NCI-H345 (cell line): ENCODE results near the gene ACVR2B.
"Not testable (repeated sequence)": the region's sequence is repeated elsewhere in the genome, so short reads cannot be mapped to it uniquely, and the experiment has no call there.

Experiments used
- DNase-seq: peaks from one replicate; lab custom pipeline; 2025; lab: John Stamatoyannopoulos, UW

ACVR2B gene

GRCh38 chr3:38453075-38453912, at the start of gene ACVR2B:
Gene ACVR2B, plus strand, starts transcription at chr3:38453890. Its CDS starts 433 bp downstream, at chr3:38454323.
- peak; percentile 83 for DNase-seq

- DNase-seq: no peak
These were observed 49.4 kb upstream of the ACVR2B start for GRCh38 chr3:38404286-38404685.

DNA sequence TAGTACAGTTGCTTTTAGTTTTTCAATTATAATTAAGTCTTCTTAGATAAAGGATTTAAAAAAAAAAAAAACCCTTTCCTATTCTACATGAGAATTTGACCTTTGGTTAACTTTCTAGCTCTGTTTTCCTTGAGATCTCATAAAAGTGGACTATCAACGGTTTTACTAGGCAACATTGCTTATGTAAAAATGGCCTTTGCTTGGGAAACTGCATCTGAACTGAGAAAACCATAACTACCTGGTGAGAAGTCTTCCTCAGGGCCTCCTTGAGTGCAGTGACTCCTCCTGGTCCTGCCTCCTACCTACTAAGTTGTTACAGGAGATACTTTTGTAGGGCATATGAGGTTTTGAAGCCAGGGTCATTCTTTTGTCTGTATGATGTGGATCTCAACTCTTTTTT, 42.1 kb upstream of the ACVR2B start:
- no peak for DNase-seq

DNA sequence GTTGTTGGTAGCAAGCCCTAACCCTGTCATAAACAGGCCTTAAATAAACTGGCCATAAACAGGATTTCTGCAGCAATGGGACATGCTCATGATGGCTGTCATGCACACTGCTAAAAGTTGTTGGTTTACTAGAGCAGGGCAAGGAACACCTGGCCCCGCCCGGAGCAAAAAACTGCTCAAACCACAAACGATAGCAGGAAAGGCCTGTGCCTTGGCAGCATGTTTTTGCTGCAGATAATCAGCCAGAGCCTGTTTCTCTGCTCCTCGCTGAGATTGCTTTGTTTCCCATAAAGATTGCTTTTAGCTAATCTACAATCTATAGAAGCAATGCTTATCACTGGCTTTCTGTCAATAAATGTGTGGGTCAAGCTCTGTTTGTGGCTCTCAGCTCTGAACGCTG, 32.9 kb upstream of the ACVR2B start:
- not testable (repeated sequence) for DNase-seq

- DNase-seq: no peak
These were observed 31.9 kb upstream of the ACVR2B start for GRCh38 chr3:38421679-38422336.

GRCh38 chr3:38426798-38427426, 26.8 kb upstream of the ACVR2B start:
- not testable (repeated sequence) for DNase-seq

DNA sequence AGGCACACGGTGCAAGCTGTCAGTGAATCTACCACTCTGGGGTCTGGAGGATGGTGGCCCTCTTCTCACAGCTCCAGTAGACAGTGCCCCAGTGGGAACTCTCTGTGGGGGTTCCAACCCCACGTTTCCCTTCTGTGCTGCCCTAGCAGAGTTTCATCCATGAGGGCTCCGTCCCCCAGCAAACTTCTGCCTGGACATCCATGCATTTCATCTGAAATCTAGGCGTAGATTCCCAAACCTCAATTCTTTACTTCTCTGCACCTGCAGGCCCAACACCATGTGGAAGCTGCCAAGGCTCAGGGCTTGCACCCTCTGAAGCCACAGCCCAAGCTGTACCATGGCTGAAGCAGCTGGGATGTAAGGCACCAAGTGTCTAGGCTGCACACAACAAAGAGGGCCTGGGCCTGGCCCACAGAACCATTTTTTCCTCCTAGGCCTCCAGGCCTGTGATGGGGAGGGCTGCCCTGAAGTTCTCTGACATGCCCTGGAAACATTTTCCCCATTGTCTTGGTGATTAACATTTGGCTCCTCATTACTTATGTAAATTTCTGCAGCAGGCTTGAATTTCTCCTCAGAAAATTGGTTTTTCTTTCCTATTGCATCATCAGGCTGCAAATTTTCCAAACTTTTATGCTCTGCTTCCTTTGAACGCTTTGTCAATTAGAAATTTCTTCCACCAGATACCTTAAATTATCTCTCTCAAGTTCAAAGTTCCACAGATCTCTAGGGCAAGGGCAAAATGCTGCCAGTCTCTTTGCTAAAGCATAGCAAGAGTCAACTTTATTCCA, 20.6 kb upstream of the ACVR2B start:
- not testable (repeated sequence) for DNase-seq

DNA sequence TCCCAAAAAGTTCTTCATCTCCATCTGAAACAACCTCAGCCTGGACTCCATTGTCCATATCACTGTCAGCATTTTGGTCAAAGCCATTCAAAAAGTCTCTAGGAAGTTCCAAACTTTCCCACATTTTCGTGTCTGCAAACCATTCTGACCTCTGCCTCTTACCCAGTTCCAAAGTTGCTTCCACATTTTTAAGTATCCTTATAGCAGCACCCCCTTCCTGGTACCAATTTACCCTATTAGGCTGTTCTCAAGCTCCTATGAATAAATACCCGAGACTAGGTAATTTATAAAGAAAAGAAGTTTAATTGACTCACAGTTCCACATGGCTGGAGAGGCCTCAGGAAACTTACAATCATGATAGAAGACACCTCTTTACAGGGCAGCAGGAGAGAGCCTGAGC, 20.0 kb upstream of the ACVR2B start:
- not testable (repeated sequence) for DNase-seq

DNA sequence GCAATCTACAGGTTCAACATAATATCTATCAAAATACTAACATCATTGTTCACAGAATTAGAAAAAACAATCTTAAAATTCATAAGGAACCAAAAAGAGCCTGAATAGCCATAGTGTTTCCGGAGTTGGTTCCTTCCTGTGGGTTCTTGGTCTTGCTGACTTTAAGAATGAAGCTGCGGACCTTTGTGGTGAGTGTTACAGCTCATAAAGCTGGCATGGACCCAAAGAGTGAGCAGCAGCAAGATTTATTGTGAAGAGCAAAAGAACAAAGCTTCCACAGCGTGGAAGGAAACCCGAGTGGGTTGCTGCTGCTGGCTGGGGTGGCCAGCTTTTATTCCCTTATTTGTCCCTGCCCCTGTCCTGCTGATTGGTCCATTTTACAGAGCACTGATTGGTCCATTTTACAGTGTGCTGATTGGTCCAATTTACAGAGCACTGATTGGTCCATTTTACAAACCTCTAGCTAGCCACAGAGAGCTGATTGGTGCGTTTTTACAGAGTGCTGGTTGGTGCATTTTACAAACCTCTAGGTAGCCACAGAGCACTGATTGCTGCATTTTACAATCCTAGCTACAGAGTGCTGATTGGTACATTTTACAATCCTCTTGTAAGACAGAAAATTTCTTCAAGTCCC, 15.1 kb upstream of the ACVR2B start:
- not testable (repeated sequence) for DNase-seq

DNA sequence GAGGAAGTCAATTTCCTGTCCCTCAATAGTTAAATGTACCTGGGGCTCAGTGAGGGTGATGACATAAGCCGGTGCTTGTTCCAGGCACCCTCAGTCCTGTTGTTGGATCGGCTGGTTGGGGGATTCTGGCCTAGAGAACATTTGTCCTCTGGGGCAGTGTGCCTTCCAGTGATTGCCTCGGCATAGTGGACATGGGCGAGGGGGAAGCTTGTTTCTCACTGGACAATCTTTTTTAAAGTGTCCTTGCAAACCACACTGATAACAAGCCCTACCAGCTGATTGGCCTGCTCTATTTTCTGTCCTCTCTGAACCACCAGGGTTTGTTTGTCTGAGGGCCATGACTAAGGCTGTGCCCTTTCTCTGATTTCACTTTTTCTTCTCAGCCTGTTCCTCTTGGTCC, 10.5 kb upstream of the ACVR2B start:
- not testable (repeated sequence) for DNase-seq

DNA sequence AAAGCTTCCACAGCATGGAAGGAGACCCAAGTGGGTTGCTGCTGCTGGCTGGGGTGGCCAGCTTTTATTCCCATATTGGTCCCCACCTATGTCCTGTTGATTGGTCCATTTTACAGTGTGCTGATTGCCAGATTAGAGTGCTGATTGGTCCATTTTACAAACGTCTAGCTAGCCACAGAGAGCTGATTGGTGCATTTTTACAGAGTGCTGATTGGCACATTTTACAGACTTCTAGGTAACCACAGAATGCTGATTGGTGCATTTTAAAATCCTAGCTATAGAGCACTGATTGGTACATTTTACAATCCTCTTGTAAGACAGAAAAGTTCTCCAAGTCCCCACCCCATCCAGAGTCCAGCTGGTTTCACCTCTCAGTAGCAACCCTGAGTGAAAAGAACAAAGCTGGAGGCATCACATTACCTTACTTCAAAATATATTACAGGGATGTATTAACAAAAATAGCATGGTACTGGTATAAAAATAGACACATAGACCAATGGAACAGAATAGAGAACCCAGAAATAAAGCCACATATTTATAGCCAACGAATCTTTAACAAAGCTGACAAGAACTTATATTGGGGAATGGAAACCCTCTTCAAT, 7.5 kb upstream of the ACVR2B start:
- DNase-seq: no peak

DNA sequence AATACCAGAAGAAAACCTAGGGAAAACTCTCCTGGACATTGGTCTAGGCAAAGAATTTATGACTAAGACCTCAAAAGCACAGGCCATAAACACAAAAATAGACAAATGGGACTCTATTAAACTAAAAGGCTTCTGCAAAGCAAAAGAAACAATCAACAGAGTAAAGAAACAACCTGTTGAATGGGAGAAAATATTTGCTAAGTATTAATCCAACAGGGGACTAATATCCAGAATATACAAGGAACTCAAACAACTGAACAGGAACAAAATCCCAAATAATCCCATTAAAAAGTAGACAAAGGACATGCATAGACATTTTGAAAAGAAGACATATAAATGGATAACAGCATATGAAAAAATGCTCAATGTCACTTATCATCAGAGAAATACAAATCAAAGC, 6.9 kb upstream of the ACVR2B start:
- DNase-seq: no peak

GRCh38 chr3:38450853-38451252, 2.8 kb upstream of the ACVR2B start:
- DNase-seq: no peak

DNA sequence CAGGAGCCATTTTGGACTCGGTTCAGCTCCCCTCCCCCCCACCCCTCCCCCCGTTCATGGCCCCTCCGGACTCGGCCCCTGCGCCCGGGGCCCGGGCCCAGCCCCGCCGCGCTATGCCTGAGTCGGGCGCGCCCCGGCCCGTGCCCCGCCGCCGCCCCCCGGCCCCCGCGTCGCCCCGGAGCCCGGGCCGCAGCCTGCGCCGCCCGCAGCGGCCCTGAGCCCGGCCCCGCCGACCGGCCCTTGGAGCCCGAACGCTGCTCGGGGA, 155 bp downstream of the ACVR2B start:
- DNase-seq: no peak

- peak; percentile 42 for DNase-seq
These were observed 641 bp downstream of the ACVR2B start for GRCh38 chr3:38454178-38454883.

DNA sequence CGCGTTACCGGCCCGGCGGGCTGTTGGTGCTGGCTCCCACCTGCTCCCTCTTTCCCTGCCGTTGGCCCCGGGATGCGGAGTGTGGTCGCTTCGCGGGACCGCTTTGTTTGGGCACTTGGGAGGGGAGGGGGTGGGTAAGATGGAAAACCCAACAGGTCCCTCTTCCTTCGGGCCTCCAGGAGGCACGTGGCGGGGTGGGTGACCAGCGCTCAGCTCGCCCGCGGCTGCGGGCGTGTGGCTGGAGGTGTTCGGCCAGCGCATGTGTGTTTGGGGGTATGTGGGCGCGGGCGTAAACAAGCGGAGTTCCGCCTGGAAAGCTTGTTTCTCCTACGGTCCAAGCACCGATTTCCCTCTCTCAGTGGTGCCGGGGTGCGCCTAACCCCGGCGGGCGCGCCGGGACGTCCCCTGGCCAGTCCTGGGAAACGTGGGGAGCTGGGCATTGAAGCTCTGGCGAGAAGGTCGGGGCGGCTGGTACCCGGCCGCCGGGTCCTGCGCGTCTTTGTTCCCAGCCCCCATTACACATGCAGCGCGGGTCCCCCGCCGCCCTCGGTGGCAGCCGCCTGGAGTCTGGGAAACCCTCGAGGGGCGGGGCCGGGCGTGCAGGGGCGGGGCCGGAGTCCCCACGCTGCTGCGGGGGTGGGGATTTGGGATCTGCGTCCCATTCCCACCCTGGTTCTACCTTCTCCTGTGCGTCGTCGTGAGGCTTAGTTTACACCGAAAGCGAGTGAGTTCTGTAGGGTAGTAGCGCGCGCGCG, 1.4 kb downstream of the ACVR2B start:
- DNase-seq: peak; percentile 76

DNA sequence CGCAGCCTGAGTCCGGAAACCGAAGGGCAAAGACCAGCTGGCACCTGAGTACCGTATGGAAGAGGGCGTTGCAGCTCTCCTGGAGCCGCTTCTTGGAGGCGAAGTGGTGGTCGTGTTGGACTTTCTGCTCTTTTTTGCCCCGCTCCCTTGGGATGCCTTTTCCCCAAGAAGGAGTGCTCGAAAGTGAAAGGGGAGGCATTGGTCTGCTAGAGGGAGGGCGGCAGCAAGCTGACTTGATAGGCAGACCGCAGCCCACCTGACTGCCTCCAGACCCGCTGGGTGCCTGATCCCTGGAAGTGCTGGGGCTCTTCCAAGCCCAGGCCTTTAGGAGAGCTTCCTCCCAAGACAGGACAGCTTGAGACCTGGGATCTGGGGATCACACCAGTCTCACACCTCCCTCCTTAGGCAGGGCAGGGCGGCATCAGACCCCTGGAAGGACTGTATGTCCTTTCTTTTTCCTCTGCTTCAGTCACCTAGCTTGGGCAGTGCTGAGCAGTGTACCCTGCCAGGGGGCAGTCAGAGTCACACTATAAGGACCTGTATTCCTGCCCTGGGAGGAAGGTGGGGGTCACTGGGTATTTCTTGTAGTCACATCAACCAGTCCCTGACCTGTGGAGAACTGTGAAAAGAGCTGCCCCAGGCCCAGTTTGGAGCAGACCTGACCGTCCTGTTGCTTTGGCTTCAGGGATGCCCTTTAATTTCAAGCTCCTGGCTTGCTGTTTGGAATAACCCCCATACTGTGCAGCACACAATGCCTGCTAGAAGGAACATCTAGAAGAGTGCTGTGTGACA, 2.1 kb downstream of the ACVR2B start:
- peak; percentile 50 for DNase-seq

DNA sequence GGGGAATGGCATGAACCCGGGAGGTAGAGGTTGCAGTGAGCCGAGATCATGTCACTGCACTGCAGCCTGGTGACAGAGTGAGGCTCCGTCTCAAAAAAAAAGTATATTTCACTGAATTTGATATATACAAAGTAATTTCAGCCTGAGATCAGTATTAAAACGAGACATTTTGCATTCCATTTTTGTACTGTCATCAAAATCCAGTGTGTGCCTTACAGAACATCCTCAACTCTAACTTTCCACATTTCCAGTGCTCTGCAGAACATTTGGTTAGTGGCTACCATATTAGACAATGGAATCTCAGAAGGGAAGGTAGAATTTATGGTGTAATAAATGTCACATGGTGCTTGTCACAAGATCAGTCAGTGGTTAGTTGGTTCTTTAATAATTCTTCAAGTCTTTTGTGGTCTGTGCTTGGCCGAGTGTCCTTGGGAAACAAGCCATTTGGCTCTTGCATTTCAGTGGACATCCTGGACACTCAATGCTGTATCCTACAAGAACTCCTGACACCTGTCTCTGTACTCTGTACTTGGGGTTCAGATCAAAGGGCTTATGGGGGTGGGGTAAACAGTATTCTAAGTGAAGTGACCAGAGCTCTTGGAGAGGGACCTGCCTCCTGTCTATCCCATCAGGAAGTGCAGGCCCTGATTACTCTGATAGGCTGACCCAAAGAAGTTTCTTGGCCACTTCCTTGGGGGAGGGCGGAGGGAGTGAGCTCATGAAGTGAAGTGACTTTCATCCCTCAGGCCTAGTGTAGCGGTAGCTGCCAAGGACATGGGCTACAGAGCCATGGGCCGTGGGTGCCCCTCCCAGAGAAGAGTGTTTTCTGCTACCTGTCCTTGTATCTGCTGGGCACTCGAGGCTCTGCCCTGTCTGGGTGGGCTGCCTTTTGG, 3.7 kb downstream of the ACVR2B start:
- DNase-seq: no peak
